Activated CD4-positive, alpha-beta T cell treated with anti-CD3 and anti-CD28 coated beads for 1 hour (primary cell): Measurements from ENCODE around the gene WDR43.

Experiments
- DNase-seq: peaks from one replicate; pipeline ENCODE4 v3.0.0-alpha.2; 2020

The WDR43 gene

GRCh38 chr2:28915939-28916338 lies 21.5 kb downstream of the WDR43 start:
- no peak for DNase-seq

- DNase-seq, result no peak
Measured at GRCh38 chr2:28926847-28927246, 32.4 kb downstream of the WDR43 start.

DNA sequence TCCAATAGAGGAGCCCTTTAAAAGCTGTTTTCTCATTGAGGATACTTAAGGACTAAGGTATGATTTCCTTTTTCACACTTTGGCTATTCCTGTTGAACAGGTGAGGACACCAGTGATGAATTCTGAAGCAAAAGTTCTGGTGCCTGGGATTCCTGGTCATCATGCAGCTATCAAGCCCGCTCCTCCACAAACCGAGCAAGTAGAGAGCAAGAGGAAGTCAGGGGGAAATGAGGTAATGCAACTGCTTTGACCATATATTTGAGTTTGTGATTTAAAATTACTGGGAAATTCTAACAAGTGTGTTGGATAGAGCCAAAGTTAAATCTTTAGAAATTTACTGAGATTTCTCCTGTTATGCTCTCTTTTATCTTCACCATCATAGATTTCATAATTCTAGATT lies 33.0 kb downstream of the WDR43 start:
- DNase-seq, result no peak

DNA sequence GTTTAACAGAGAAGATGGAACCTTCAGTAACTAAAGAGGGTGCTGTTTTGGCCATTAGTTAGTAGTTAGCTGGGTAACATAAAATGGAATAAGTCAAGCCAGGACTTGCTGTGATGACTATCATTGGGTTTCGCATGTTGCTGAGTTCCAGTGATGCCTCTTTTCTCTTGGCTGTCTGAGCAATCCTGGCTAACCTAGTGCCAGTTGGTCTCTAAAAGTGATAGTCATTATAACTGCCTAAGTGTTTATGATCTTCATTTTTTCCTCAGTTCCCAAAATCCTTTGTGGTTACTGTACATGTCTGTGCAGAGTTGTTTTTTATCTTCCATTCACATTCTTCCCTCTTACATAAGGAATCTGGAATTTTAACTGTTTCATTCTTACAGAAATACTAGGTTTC lies 33.4 kb downstream of the WDR43 start:
- no peak for DNase-seq

- DNase-seq, result no peak
Measured at GRCh38 chr2:28929581-28929980, 35.1 kb downstream of the WDR43 start.

DNA sequence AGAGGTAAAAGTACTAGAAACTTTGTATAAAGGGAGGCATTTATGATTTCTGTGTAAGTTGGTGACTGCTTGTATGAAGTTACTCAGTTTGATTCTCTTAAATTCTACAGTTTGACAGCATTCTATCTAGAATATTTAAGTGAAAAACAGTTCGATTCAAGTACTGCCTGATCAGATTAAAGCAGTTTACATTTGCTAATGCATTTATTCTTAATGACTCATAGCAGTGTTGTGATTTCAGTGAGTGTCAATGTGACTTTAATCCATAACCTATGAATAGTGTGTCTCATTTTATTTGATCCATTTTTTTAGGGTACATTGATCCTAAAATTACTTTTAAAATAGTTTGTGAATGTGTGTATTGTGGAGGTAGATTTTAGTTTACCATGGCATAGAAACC lies 35.7 kb downstream of the WDR43 start:
- DNase-seq, result no peak

DNA sequence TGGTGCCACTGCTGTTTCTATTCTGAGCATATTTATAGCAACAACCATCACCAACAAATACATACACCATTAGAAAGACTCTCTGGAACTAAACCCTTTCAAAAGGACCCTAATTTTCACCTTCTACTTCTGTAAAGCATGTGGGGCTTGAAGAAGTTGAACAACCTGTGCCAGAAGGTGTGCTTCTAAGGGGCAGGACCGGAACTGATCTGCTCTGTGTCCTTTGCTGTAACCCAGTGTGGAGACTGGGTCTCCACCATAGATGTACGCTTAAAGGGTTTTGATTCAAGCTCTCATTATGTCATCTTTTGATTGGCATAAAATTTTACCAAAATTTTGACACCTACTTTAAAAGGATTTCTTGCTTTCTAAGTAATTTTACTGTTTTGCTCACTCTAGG lies 40.3 kb downstream of the WDR43 start:
- no peak for DNase-seq

DNA sequence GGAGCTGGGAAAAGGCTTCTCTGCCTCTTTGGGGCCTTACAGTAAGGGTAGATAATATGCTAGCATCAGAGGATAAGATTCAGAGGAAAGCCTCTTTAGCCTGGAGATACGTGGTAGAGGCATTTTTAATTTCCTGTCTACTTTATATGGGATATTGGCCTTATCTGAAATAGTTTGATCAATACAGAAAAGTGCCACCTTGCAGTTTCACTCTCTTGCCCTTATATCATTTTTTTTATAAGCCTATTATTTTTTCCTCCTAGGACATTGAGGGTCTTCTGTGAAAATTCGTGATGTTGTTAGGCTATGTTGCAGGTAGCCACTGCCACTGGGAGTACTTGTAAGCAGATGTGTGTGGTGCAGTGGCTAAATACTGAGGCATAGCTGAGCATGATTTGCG lies 46.5 kb downstream of the WDR43 start:
- no peak for DNase-seq

- no peak for DNase-seq
Measured at GRCh38 chr2:28944535-28945248, 50.2 kb downstream of the WDR43 start.

DNA sequence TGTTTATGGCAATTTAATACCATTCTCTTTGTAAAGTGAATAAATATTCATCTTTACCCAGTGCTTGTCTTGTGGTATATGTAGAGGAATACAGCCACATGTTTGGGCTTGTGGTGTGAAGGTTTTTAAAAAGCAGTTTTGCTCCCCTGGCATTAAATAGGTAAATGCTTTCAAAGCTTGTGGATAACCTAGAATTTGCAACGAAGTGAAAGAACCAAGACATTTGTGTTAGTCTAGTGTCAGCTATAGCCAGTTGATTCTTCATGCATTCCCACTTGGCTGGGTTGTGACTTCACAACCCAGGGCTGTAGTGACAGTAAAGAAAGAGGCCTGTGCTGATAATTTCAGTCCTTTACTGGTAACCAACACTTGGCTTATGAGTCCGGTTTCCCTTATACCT lies 53.7 kb downstream of the WDR43 start:
- DNase-seq, result no peak

DNA sequence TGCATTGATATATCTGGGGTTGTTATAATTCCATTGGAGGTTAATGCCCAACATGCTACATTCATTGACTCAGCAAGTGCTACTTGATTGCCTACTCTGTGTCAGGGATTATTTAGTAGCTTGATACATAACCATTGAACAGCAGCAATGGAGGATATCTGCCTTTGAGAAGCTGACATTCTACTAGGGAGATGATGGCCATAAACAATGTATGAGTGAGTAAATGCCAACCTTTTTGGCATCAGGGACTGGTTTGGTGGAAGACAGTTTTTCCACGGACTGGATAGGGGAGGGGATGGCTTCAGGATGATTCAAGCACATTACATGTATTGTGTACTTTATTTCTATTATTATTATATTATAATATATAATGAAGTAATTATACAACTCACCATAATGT lies 54.7 kb downstream of the WDR43 start:
- no peak for DNase-seq

- DNase-seq, result no peak
Measured at GRCh38 chr2:28949617-28950305, 55.3 kb downstream of the WDR43 start.

DNA sequence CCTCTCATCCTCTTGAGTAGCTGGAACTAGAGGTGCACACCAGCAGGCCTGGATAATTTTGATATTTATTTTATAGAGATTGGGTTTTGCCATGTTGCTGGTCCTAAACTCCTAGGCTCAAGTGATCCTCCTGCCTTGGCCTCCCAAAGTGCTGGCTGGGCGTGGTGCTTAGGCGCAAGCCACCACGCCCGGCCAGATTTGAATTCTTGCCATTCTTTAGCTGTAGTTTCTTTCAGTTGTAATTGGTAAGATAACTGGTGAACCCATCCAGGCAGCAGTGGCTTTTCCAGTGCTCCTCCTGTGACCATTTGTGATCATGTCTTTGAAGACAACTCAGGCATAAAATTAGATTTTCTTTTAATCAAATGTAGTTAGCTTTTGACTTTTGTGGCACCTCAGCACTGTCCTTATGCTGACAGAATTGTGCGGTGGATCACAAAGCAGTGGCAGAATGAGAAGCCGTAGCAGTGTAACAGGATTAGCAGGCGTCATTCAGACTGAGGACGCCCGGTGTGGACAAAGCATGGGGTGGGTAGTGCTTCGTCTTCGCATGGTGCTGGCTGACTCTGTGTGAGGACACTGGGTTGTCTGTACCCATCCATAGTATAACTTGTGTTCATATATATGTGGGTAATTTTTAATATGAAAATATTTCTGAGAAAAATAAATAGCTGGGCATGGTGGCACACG lies 56.6 kb downstream of the WDR43 start:
- no peak for DNase-seq

GRCh38 chr2:28951910-28952835 lies 57.7 kb downstream of the WDR43 start:
- no peak for DNase-seq

DNA sequence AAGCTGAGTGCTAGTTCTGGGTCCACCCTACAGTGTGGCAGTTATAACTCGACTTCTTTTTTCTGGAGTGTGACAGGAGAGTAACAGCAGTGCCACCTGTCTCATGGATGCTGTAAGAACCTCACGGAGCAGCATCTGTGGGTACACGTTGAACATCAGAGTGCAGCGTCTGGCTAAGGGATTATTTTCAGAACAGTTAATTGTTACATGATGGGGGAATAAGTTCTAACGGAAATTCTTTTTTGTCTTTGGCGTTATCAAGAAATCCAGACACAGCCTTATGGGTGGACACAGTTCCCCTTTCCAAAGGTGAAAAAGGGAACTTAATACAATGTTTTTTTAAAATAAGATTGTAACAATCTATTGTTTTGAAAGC lies 58.4 kb downstream of the WDR43 start:
- no peak for DNase-seq

DNA sequence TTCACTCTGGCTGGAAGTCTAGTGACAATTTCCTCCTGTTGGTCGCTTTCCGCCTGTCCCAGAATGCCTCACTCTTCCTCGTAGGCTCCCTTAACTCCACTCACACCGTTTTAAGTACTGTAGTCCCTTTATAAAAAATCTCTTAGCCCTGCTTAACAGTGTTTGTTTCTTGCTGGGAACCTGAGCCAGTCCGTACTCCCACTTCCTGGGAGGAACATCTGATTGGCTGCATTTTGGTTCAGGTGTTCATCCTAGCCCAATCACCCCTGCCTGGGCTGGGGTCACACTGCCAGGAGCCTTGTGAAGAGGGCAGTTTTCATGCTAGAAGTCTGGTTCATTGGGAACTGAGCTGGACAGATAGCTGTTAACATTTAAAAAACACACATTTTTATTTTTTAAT lies 61.0 kb downstream of the WDR43 start:
- no peak for DNase-seq

GRCh38 chr2:28956415-28956826 lies 62.0 kb downstream of the WDR43 start:
- DNase-seq, result no peak

- DNase-seq, result no peak
Measured at GRCh38 chr2:28956890-28957289, 62.4 kb downstream of the WDR43 start.

GRCh38 chr2:28958689-28959088 lies 64.2 kb downstream of the WDR43 start:
- no peak for DNase-seq

GRCh38 chr2:28960401-28960800 lies 65.9 kb downstream of the WDR43 start:
- no peak for DNase-seq

DNA sequence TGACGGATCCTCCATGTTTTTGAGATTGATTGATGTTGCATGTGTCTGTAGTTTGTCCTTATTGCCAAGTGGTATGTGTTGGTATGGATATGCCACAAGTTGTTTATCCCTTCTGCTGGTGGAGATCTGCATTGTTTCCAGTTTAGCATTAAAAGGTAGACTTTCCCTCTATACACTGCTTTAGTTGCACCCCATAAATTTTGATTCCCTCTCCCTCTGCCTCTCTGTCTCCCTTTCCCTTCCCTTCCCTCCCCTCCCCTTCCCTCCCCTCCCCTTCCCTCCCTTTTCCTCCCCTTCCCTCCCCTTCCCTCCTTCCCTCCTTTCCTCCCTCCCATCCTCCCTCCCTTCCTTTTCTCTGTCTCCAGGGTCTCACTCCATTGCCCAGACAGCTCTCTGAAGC lies 68.0 kb downstream of the WDR43 start:
- no peak for DNase-seq

DNA sequence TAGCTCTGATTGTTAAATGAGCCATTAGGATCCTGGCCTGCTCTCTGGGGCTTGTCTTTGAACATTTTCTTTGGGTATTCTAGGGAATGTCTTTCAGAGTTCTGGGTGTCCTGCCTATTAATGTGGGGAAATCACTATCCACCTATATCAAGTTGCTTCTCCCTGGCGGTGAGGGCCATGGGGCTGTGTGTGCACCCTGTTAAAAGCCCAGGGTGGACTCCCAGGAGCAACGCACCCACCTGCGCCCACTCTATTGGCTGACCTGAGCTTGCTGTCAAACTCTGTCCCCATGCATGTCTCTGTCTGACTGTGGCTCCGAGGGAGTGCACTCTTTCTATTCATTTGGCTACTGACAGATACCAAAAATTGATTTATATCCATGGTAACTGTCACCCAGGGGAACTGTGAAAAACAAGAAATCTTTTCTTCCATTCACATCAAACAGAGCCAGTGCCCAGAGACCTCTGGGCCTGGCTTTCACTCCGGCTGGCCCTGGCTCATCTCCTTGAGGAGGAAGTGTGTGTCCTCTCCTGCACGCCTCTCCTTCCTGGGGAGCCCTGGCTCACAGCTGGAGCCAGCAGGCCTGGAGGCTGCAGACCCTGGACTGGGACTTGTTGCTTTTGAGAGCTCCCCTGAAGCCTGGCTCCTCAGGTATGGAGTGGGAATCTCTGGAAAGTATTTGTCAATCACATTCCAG lies 76.1 kb downstream of the WDR43 start:
- DNase-seq, result no peak
